PC-3 (cell line): Measurements from ENCODE around the gene E2F3. TPM values are rescaled to one million over a fixed set of nuclear protein-coding genes. Genes with fewer than 3 reads are reported as not detected.

Experiments
- ATAC-seq: fragments of 200-7000 bp; cut with Tn5 transposase; 2 replicates; pipeline ENCODE4 v1.9.1; 2020; ENCODE audit warnings: mild to moderate bottlenecking, moderate library complexity
- BruUV-seq: library from RNA; stranded (reverse); fragments of 400-500 nt; replicated peaks from 2 replicates; lab custom pipeline; 2021; lab: Mats Ljungman, UMichigan
- CTCF ChIA-PET: fragments of 300-600 bp; sonication (Branson Sonifier 250); formaldehyde crosslinking; loops from one replicate; lab custom pipeline; 2022; ENCODE audit warnings: antibody characterized with exemption; lab: Charles Lee
- POLR2A ChIA-PET: fragments of 300-600 bp; sonication (Branson Sonifier 250); formaldehyde crosslinking; loops from one replicate; lab custom pipeline; 2022; ENCODE audit warnings: antibody characterized with exemption; ENCODE audit not compliant: unreplicated experiment; lab: Charles Lee
- DNase-seq: peaks from one replicate; pipeline ENCODE4 v3.0.0-alpha.2; 2015
- H2AFZ ChIP-seq: fragments of 300-600 bp; sonication (generic); 2 replicates; pipeline ENCODE4 v1.6.0; 2016; ENCODE audit warnings: antibody characterized with exemption, low read length
- H3F3A ChIP-seq: fragments of 300-600 bp; sonication (generic); one replicate; pipeline ENCODE4 v1.6.0; 2017; ENCODE audit warnings: antibody characterized with exemption, low read length, control low read depth, mild to moderate bottlenecking; ENCODE audit not compliant: unreplicated experiment
- H3K27ac ChIP-seq: fragments of 300-600 bp; sonication (generic); 2 replicates; pipeline ENCODE4 v1.5.1; 2016; ENCODE audit warnings: mild to moderate bottlenecking, low read length
- H3K27me3 ChIP-seq: fragments of 300-600 bp; sonication (generic); 2 replicates; pipeline ENCODE4 v1.6.1; 2016; ENCODE audit warnings: low read length, mixed read lengths
- H3K36me3 ChIP-seq: fragments of 300-600 bp; sonication (generic); 2 replicates; pipeline ENCODE4 v1.6.1; 2016; ENCODE audit warnings: low read depth, mixed run types, low read length, mixed read lengths
- H3K4me1 ChIP-seq: fragments of 300-600 bp; sonication (generic); 2 replicates; pipeline ENCODE4 v1.5.1; 2016; ENCODE audit warnings: low read length; ENCODE audit not compliant: insufficient read depth
- H3K4me2 ChIP-seq: fragments of 300-600 bp; sonication (generic); 2 replicates; pipeline ENCODE4 v1.6.0; 2016; ENCODE audit warnings: low read length
- H3K4me3 ChIP-seq: fragments of 300-600 bp; sonication (generic); 2 replicates; pipeline ENCODE4 v1.5.1; 2016; ENCODE audit warnings: mild to moderate bottlenecking, low read length, mixed read lengths
- H3K79me2 ChIP-seq: fragments of 300-600 bp; sonication (generic); 2 replicates; pipeline ENCODE4 v1.6.1; 2017; ENCODE audit warnings: low read length, mixed read lengths
- H3K9ac ChIP-seq: fragments of 300-600 bp; sonication (generic); 2 replicates; pipeline ENCODE4 v1.6.0; 2016; ENCODE audit warnings: mild to moderate bottlenecking, low read length
- H3K9me2 ChIP-seq: fragments of 300-600 bp; sonication (generic); replicated peaks from 2 replicates; pipeline ENCODE4 v1.6.1; 2016; ENCODE audit warnings: mixed run types, low read length, mixed read lengths
- H3K9me3 ChIP-seq: fragments of 300-600 bp; sonication (generic); 2 replicates; pipeline ENCODE4 v1.6.1; 2016; ENCODE audit warnings: low read length, mixed read lengths
- H4K20me1 ChIP-seq: fragments of 300-600 bp; sonication (generic); 2 replicates; pipeline ENCODE4 v1.6.1; 2016; ENCODE audit warnings: low read length, mixed read lengths
- EZH2 ChIP-seq: fragments of 300-600 bp; sonication (generic); IDR thresholded peaks from one replicate; pipeline ENCODE4 v1.6.1; 2017; ENCODE audit warnings: antibody characterized with exemption, mild to moderate bottlenecking, low read length; ENCODE audit not compliant: unreplicated experiment
- EZH2phosphoT487 ChIP-seq: fragments of 300-600 bp; sonication (generic); IDR thresholded peaks from 2 replicates; pipeline ENCODE4 v1.6.1; 2018; ENCODE audit warnings: mild to moderate bottlenecking, antibody characterized with exemption, low read length, borderline replicate concordance
- intact Hi-C: fragments of 100-400 bp; cut with micrococcal nuclease; formaldehyde crosslinking; loops from 2 replicates; pipeline ENCODE4 v1.9.0; 2023
- total RNA-seq: library from RNA; depleted of rRNA; stranded (reverse); fragments of >200 nt; gene quantifications from 2 replicates; pipeline ENCODE4 v1.2.3, GENCODE V29; 2014
- TF ChIP-seq, protein P1 (sequence below): fragments of 300-600 bp; sonication (generic); conservative IDR thresholded peaks from 2 replicates; pipeline ENCODE4 v1.5.1; 2017; ENCODE audit warnings: antibody characterized with exemption, low read depth, mild to moderate bottlenecking, low read length

Gene E2F3
- total RNA-seq, 1 experiment from 2014 or later, result 8.8 TPM

DNA sequence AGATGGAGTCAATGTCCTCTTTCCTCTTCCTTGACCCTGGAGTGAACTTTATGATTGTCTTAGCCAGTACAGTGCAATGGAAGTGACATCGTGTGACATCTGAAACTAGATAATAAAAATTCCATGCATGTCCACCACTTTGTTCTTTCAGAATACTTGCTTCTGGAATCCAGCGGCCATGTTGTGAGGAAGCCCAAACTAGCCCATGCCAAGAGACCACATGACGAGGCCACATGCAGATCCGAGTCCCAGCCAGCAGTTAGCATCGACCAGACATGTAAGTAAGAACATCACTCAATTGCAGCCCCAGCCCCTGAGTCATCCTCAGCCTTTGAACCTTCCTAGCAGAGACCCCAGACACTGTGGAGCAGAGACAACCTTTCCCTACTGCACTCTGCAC, 48.5 kb upstream of the E2F3 start:
- no peaks in the 10 kb centered on the region for H3K9me2 ChIP-seq
- H3K27ac ChIP-seq, result no peak overlapping the region
- no peak for ATAC-seq
- no peak for DNase-seq
- H3K79me2 ChIP-seq, result no peaks in the 10 kb centered on the region
- CTCF ChIA-PET, result interaction anchor here (0.7 kb wide), 1 partner anchor 1128 kb away, joined by 15 read pairs; no protein-coding TSS in a partner anchor
- no peaks in the 10 kb centered on the region for H3F3A ChIP-seq
- no peaks in the 10 kb centered on the region for H3K4me1 ChIP-seq
- TF ChIP-seq EZH2phosphoT487 (no peak), EZH2 (no peak)
- TF ChIP-seq, protein P1, sequence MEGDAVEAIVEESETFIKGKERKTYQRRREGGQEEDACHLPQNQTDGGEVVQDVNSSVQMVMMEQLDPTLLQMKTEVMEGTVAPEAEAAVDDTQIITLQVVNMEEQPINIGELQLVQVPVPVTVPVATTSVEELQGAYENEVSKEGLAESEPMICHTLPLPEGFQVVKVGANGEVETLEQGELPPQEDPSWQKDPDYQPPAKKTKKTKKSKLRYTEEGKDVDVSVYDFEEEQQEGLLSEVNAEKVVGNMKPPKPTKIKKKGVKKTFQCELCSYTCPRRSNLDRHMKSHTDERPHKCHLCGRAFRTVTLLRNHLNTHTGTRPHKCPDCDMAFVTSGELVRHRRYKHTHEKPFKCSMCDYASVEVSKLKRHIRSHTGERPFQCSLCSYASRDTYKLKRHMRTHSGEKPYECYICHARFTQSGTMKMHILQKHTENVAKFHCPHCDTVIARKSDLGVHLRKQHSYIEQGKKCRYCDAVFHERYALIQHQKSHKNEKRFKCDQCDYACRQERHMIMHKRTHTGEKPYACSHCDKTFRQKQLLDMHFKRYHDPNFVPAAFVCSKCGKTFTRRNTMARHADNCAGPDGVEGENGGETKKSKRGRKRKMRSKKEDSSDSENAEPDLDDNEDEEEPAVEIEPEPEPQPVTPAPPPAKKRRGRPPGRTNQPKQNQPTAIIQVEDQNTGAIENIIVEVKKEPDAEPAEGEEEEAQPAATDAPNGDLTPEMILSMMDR, result no peak
- no peaks in the 10 kb centered on the region for H3K9me3 ChIP-seq
- no peak overlapping the region for H3K9ac ChIP-seq
- no peak overlapping the region for H3K4me2 ChIP-seq
- POLR2A ChIA-PET, result no interaction called here
- no peak overlapping the region for H3K4me3 ChIP-seq
- no peaks in the 10 kb centered on the region for H4K20me1 ChIP-seq
- BruUV-seq, result no TSS peak
- H2AFZ ChIP-seq, result no peak overlapping the region
- intact Hi-C loops, result no loop called here
- H3K36me3 ChIP-seq, result no peaks in the 10 kb centered on the region
- H3K27me3 ChIP-seq, result peaks cover 3% of the 10 kb centered on the region; the same call in 1 of the 2 replicates

DNA sequence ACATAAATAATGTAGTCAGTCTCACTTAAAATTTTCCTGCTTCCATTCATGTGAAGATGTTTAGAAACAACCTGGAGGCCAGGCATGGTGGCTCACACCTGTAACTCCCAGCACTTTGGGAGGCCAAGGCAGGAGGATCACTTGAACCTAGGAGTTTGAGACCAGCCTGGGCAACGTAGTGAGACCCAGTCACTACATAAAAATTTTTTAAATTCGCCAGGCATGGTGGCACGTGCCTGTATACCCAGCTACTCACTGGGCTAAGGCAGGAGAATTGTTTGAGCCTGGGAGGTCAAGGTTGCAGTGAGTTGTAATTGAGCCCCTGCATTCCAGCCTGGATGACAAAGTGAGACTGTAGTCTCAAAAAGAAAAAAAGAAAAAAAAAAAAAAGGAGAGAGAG, 47.3 kb upstream of the E2F3 start:
- Histone ChIP-seq H3K9me2 (no peaks in the 10 kb centered on the region), H3K79me2 (no peaks in the 10 kb centered on the region), H3K4me1 (no peaks in the 10 kb centered on the region), H3F3A (no peaks in the 10 kb centered on the region), H3K4me2 (no peak overlapping the region), H3K36me3 (no peaks in the 10 kb centered on the region), H3K9ac (no peak overlapping the region), H2AFZ (no peak overlapping the region), H3K4me3 (no peak overlapping the region), H3K9me3 (no peaks in the 10 kb centered on the region), H3K27me3 (0 out of 2 replicates have a peak, but pooled peaks cover 5% of the 10 kb centered on the region), H4K20me1 (no peaks in the 10 kb centered on the region), H3K27ac (no peak overlapping the region)
- TF ChIP-seq EZH2 (no peak), EZH2phosphoT487 (no peak)
- TF ChIP-seq, protein P1, result no peak
- ATAC-seq, result no peak
- intact Hi-C loops, result no loop called here
- POLR2A ChIA-PET, result no interaction called here
- no peak for DNase-seq
- CTCF ChIA-PET, result no interaction called here
- no TSS peak for BruUV-seq

DNA sequence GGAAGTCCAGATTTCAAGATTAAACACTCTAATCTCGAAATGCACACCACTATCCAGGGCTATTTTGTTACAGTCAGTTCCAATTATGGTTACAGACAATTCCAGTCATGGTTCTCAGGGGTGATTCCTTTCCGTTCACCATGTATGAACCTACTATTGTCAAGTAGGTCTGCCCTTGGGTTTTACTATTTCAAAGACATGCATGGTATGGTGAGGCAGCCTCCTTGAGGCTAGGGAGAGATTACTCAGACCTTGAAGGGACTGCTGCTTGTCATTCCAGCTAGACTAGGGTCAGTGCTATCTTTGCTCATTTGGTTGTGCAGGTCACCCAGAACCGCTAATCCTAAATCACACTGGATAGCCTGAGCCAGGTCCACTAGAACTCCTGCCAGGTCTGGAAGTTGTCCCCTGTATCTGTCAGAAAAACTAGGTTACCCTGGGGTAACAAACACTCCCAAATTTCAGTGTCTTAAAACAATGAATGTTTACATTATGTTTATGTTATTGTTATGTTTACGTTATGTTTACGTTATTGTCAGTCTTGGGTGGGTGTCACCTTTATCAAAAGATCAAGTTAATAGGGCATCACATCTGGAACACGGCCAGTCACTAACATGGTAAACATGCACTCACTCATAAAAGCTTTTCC, 41.1 kb upstream of the E2F3 start:
- Histone ChIP-seq H3K27ac (no peak overlapping the region), H3K27me3 (peaks cover 21% of the 10 kb centered on the region; the same call in 1 of the 2 replicates), H3K9ac (no peak overlapping the region), H3K4me2 (no peak overlapping the region), H3F3A (no peaks in the 10 kb centered on the region), H4K20me1 (no peaks in the 10 kb centered on the region), H3K9me3 (no peaks in the 10 kb centered on the region), H3K36me3 (no peaks in the 10 kb centered on the region), H3K79me2 (no peaks in the 10 kb centered on the region), H3K4me1 (no peaks in the 10 kb centered on the region), H3K4me3 (no peak overlapping the region), H3K9me2 (no peaks in the 10 kb centered on the region), H2AFZ (no peak overlapping the region)
- DNase-seq (no peak), ATAC-seq (no peak)
- BruUV-seq, result no TSS peak
- intact Hi-C loops, result no loop called here
- TF ChIP-seq EZH2, result no peak
- no peak for TF ChIP-seq EZH2phosphoT487
- TF ChIP-seq, protein P1, result no peak
- CTCF ChIA-PET, result no interaction called here
- POLR2A ChIA-PET, result no interaction called here
